Measurements from ENCODE around the gene USP32. TPM values are rescaled to one million over a fixed set of nuclear protein-coding genes. Genes with fewer than 3 reads are reported as not detected.

Gene USP32
- total RNA-seq, 2 experiments from 2014 or later = 32.3 to 33.1 TPM

DNA sequence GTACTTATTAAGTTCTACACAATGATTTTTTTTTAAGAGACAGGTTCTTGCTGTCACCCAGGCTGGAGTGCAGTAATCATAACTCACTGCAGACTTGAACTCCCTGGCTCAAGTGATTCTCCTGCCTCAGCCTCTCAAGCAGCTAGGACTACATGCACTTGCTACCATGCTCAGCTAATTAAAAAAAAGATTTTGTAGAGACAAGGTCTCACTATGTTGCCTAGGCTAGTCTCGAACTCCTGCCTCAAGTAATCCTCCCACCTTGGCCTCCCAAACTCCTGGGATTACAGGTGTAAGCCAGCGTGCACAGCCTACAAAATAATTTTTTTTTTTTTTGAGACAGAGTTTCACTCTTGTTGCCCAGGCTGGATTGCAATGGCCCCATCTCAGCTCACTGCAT lies 22.2 kb downstream of the USP32 start:
- Mint-ChIP-seq H3K4me3 (no peak overlapping the region), H3K36me3 (ENCODE audit: low read depth) (no peaks in the 10 kb centered on the region), H3K27ac (no peak overlapping the region), H3K27me3 (no peaks in the 10 kb centered on the region), H3K4me1 (peaks cover 16% of the 10 kb centered on the region), H3K9me3 (ENCODE audit: low read depth) (no peaks in the 10 kb centered on the region)
- intact Hi-C loops (cut with DNase I, micrococcal nuclease) = no loop called here
- POLR2A ChIA-PET = no interaction called here
- CTCF ChIA-PET = no interaction called here
- DNase-seq (no peak), ATAC-seq (no peak)

DNA sequence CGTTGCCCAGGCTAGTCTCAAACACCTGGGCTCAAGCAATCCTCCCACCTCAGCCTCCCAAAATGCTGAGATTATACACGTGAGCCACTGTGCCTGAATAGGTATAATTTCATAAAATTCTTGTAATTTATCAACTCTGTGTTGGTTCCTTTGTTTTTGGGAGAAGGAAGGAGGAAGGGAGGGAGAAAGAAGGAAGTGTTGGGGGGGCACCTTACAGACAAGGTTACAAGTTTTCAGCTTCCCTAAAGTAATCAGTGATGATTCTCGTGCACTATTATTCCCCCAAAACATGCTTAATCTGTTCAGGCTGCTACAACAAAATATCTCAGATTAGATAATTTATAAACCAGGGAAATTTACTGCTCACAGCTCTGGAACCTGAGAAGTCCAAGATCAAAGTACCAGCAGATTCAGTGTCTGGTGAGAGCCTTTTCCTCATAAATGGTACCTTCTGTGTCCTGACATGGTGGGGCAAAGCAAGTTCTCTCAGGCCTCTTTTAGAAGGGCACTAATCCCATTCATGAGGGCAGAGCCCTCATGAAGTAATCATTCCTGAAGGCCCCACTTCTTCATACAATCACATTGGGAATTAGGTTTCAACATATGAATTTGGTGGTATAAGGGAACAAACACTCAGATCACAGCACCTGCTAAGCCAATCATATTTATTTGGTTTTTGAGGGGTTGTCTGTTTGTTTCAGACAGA lies 28.1 kb downstream of the USP32 start:
- Mint-ChIP-seq H3K27me3 (no peaks in the 10 kb centered on the region), H3K9me3 (ENCODE audit: low read depth) (no peaks in the 10 kb centered on the region), H3K36me3 (ENCODE audit: low read depth) (no peaks in the 10 kb centered on the region), H3K27ac (no peak overlapping the region), H3K4me3 (no peak overlapping the region), H3K4me1 (peaks cover 3% of the 10 kb centered on the region)
- POLR2A ChIA-PET = no interaction called here
- no peak for ATAC-seq
- CTCF ChIA-PET = no interaction called here
- intact Hi-C loops (cut with DNase I, micrococcal nuclease) = no loop called here
- no peak for DNase-seq

DNA sequence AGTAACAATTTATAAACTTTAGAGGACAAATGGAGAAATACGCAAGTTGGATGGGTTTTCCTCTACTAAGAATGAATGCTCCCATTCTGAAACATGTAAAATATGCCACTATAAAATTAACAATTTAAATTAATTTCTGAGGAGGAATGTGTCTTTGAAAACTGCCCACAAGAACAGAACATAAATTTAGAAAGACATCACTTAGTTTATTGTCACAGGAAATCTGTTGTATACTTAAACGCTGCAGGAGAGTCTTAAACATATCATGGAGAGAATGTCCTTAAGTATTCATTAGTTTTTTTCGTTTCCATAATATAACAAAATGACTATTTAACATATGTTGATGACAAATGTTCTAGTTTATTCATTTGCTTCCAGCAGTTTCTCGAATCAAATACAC lies 29.6 kb downstream of the USP32 start:
- Mint-ChIP-seq H3K4me1 (peaks cover 10% of the 10 kb centered on the region), H3K36me3 (ENCODE audit: low read depth) (no peaks in the 10 kb centered on the region), H3K9me3 (ENCODE audit: low read depth) (no peaks in the 10 kb centered on the region), H3K4me3 (no peak overlapping the region), H3K27ac (no peak overlapping the region), H3K27me3 (no peaks in the 10 kb centered on the region)
- ChIA-PET POLR2A (no interaction called here), CTCF (no interaction called here)
- DNase-seq (no peak), ATAC-seq (no peak)
- intact Hi-C loops (cut with DNase I, micrococcal nuclease) = no loop called here

DNA sequence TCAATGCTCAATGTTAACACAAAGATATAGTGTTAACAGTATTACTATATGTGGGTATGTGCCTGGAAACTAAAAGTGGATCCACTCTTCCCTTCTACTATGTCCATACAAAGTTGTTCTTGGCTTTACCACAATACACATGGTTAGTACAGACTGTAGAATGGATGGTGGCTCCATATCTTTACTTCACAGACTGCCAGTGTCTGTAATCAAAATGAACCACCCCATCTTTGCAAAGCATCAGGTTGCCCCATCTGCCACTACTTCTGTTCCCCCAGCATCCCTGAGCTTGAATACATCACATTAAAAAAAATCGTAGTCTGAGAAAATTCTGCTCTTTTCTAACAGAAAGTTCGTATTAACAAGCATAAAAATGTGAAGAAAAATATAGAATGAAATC lies 30.0 kb downstream of the USP32 start:
- Mint-ChIP-seq H3K4me1 (peaks cover 12% of the 10 kb centered on the region), H3K4me3 (no peak overlapping the region), H3K9me3 (ENCODE audit: low read depth) (no peaks in the 10 kb centered on the region), H3K36me3 (ENCODE audit: low read depth) (peaks cover 2% of the 10 kb centered on the region), H3K27ac (no peak overlapping the region), H3K27me3 (no peaks in the 10 kb centered on the region)
- POLR2A ChIA-PET = no interaction called here
- CTCF ChIA-PET = no interaction called here
- DNase-seq (no peak), ATAC-seq (no peak)
- intact Hi-C loops (cut with DNase I, micrococcal nuclease) = no loop called here

DNA sequence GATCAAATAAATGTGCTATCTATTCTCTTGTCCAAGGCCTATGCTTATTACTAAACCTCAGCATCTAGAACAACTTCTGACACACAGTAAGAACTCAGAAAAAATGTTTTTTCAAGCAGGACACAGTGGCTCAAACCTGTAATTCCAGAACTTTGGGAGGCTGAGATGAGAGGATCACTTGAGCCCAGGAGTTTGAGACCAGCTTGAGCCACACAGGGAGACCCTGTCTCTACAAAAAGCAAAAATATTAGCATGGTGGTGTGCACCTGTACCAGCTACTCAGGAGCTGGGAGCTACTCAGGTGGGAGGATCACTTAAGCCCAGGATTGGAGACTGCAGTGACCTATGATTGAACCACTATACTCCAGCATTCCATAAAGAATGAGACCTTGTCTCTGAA lies 32.5 kb downstream of the USP32 start:
- Mint-ChIP-seq H3K27me3 (no peaks in the 10 kb centered on the region), H3K36me3 (ENCODE audit: low read depth) (peaks cover 2% of the 10 kb centered on the region), H3K4me1 (peaks cover 37% of the 10 kb centered on the region), H3K9me3 (ENCODE audit: low read depth) (no peaks in the 10 kb centered on the region), H3K27ac (no peak overlapping the region), H3K4me3 (no peak overlapping the region)
- DNase-seq (no peak), ATAC-seq (no peak)
- POLR2A ChIA-PET = interaction anchor here (0.7 kb wide), 1 partner anchor 79 kb away, joined by 3 read pairs; no protein-coding TSS in a partner anchor
- intact Hi-C loops (cut with DNase I, micrococcal nuclease) = no loop called here
- CTCF ChIA-PET = no interaction called here

DNA sequence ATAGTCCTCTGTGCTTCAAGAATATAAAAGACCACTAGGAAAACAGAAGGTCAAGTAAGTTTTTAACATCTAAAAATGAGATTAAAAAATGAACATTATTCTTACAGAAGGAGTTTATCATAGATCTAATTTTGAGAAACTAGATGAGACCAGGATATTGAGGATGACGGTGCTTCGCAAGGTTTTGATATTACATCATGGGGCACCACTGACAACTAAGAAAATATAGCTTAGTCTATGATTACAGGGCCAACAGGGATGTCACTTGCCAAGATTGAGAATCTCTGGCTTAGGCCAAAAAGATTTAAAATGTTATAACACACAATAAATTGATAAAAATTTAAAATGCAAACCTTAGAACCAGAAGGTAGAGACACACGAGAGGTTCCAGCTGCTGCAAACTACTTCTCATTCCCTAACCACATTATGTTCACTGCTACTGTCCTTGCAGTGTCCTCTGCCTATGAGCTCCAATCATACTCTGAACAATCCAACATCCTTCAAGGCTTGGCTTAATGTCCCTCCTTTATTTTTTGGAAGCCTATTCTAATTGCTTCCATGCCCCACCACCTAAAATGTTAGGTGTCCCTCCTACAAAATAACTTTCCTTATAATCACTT lies 33.2 kb downstream of the USP32 start:
- intact Hi-C loops (cut with DNase I, micrococcal nuclease) = no loop called here
- no peaks in the 10 kb centered on the region for H3K9me3 Mint-ChIP-seq (ENCODE audit: low read depth)
- DNase-seq (no peak), ATAC-seq (no peak)
- H3K4me1 Mint-ChIP-seq = peaks cover 41% of the 10 kb centered on the region
- ChIA-PET CTCF (interaction anchor here (1.3 kb wide), 1 partner anchor 33 kb away, joined by 3 read pairs; the partner anchor contains the start of gene USP32), POLR2A (interaction anchor here (0.7 kb wide), 1 partner anchor 80 kb away, joined by 3 read pairs; no protein-coding TSS in a partner anchor)
- no peaks in the 10 kb centered on the region for H3K27me3 Mint-ChIP-seq
- H3K36me3 Mint-ChIP-seq (ENCODE audit: low read depth) = peaks cover 2% of the 10 kb centered on the region
- H3K4me3 Mint-ChIP-seq = no peak overlapping the region
- H3K27ac Mint-ChIP-seq = no peak overlapping the region

DNA sequence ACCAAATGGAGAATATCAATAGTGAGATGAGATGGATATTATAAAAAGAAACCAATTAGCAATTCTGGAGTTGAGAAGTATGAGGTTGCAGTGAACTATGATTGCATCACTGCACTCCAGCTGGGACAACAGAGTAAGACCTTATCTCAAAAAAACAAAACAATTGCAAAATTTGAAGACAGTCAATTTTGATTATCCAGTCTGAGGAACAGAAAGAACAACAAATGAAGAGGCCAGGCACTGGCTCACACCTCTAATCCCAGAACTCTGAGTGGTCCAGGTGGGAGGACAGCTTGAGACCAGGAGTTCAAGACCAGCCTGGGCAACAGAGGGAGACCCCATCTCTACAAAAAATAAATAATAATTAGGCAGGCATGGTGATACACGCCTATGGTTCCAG lies 35.0 kb downstream of the USP32 start:
- H3K27me3 Mint-ChIP-seq = no peaks in the 10 kb centered on the region
- H3K9me3 Mint-ChIP-seq (ENCODE audit: low read depth) = no peaks in the 10 kb centered on the region
- H3K4me1 Mint-ChIP-seq = peaks cover 43% of the 10 kb centered on the region
- DNase-seq (peak; percentile 21), ATAC-seq (no peak)
- H3K36me3 Mint-ChIP-seq (ENCODE audit: low read depth) = peaks cover 2% of the 10 kb centered on the region
- no peak overlapping the region for H3K4me3 Mint-ChIP-seq
- H3K27ac Mint-ChIP-seq = peak overlapping the region; percentile 21
- CTCF ChIA-PET = interaction anchor here (0.6 to 0.7 kb wide), 2 partner anchors 33 to 125 kb away, joined by 3 read pairs; no protein-coding TSS in a partner anchor
- POLR2A ChIA-PET = no interaction called here
- intact Hi-C loops (cut with DNase I, micrococcal nuclease) = no loop called here

DNA sequence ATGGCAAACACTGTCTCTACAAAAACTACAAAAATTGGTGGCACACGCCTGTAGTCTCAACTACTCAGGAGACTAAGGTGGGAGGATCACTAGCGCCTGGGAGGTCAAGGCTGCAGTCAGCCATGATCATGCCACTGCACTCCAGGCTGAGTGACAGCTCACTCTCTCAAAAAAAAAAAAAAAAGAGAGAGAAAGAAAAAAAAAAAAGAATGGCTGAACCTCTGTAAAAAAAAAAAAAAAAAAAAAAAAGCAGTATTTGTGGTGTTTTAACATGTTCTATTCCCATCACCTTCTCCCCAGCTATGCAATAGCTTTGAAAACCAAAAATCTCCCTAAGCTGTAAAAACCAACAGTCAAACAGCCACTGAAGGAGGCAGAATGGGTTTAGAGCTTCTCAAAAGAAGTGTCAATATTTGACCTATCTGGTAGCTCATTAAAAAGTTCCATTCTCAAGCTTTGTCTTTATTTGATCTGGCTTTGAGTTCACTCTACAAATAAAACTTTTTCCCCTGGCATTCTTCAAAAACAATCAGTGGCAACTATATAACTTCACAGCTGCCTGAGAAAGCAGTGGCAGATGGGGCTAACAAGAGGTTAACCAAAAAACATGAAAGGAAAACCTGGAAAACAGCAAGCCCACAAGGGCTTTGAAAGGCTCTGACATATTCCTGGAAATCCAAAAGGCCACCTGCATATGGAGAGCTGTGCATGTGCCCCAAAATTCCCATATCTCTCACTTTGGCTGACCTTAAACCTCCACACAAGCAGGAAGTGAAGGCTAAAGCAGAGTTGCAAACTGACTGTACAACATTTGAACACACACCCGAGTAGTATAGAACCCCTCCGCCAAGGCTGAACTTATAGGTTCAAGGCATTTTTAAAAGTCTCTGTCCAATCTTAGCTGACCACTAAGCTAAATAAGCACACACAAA lies 36.0 kb downstream of the USP32 start:
- Mint-ChIP-seq H3K4me3 (no peak overlapping the region), H3K9me3 (ENCODE audit: low read depth) (no peaks in the 10 kb centered on the region), H3K27ac (peak overlapping the region; percentile 80), H3K36me3 (ENCODE audit: low read depth) (peaks cover 2% of the 10 kb centered on the region), H3K27me3 (no peaks in the 10 kb centered on the region), H3K4me1 (peaks cover 43% of the 10 kb centered on the region)
- DNase-seq (peak; percentile 16), ATAC-seq (peak; percentile 15)
- ChIA-PET POLR2A (interaction anchor here (0.6 kb wide), 1 partner anchor 36 kb away, joined by 4 read pairs; the partner anchor contains the start of gene USP32), CTCF (no interaction called here)
- intact Hi-C loops (cut with DNase I, micrococcal nuclease) = loop anchor here (1.0 to 2.0 kb wide), 2 partner anchors 36 to 37 kb away; partner anchors contain the start of gene USP32 (in 2 of the 2)

DNA sequence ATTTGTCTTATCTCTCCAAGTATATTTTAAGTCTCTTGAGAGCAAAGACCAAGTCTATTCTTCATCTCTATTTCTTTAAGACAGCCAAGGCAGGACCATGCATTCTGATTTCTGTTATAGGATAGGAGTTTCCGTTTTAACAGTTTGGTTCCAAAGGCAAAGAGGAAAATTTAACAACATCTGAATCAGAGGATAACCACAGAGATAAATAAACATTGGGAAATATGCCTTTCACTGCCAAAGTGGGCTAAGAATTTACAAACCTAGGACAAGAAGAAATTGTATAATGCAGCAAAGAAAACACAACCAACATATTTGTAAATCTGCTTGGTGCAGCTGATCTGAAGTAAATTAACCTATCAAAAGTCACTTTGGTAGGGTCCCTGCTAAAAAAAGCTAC lies 37.7 kb downstream of the USP32 start:
- intact Hi-C loops (cut with DNase I, micrococcal nuclease) = loop anchor here in 1 of 2 experiments (2.0 kb wide), 1 partner anchor 39 kb away; the partner anchor contains the start of gene USP32
- no peaks in the 10 kb centered on the region for H3K27me3 Mint-ChIP-seq
- POLR2A ChIA-PET = interaction anchor here (1.0 kb wide), 1 partner anchor 38 kb away, joined by 3 read pairs; the partner anchor contains the start of gene USP32
- no peaks in the 10 kb centered on the region for H3K9me3 Mint-ChIP-seq (ENCODE audit: low read depth)
- H3K4me1 Mint-ChIP-seq = peaks cover 43% of the 10 kb centered on the region
- H3K27ac Mint-ChIP-seq = peak overlapping the region; percentile 70
- DNase-seq (no peak), ATAC-seq (no peak)
- CTCF ChIA-PET = no interaction called here
- peaks cover 2% of the 10 kb centered on the region for H3K36me3 Mint-ChIP-seq (ENCODE audit: low read depth)
- no peak overlapping the region for H3K4me3 Mint-ChIP-seq

DNA sequence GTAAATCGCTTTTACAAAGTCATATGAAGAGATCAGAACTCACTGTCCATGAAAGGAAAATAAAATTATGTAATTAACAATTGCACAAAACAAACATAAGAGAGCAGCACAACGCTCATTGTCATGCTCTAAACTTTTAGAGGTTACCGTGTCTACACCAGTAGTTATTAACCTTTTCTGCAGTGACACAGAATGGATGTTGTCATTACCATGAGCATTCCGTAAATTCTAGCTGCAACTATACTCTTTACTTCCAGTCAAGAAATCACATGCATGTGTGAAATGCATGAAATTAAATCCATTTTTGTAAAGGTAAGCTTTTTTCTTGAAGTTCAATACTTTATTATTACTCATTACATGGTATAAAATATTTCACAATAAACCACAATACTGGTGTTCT lies 38.2 kb downstream of the USP32 start:
- ATAC-seq (no peak), DNase-seq (no peak)
- Mint-ChIP-seq H3K4me3 (no peak overlapping the region), H3K4me1 (peaks cover 40% of the 10 kb centered on the region), H3K27ac (no peak overlapping the region), H3K9me3 (ENCODE audit: low read depth) (no peaks in the 10 kb centered on the region), H3K27me3 (no peaks in the 10 kb centered on the region), H3K36me3 (ENCODE audit: low read depth) (peaks cover 2% of the 10 kb centered on the region)
- intact Hi-C loops (cut with DNase I, micrococcal nuclease) = loop anchor here in 1 of 2 experiments (2.0 kb wide), 1 partner anchor 39 kb away; the partner anchor contains the start of gene USP32
- ChIA-PET POLR2A (no interaction called here), CTCF (no interaction called here)

DNA sequence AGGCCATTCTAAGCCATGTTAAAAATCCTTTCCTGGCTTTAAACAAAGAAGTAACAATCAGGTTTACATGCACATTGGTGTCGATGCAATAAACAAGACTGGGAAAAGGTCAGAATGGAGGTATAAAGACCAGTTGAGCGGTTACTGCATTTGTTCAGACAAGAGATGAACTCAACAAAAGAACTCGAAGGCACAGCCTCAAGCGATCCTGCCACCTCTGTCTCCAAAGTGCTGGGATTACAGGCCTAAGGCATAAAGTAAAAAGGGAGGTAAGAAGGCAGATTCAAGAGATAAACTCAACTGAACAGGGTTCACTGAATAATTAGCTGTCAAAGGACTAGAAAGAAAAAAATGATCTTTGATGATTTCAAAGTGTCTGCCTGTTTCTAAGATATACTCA lies 39.4 kb downstream of the USP32 start:
- peaks cover 34% of the 10 kb centered on the region for H3K4me1 Mint-ChIP-seq
- peaks cover 2% of the 10 kb centered on the region for H3K36me3 Mint-ChIP-seq (ENCODE audit: low read depth)
- intact Hi-C loops (cut with DNase I, micrococcal nuclease) = no loop called here
- H3K4me3 Mint-ChIP-seq = no peak overlapping the region
- ATAC-seq = no peak
- CTCF ChIA-PET = no interaction called here
- H3K9me3 Mint-ChIP-seq (ENCODE audit: low read depth) = no peaks in the 10 kb centered on the region
- POLR2A ChIA-PET = no interaction called here
- no peak overlapping the region for H3K27ac Mint-ChIP-seq
- H3K27me3 Mint-ChIP-seq = no peaks in the 10 kb centered on the region
- DNase-seq = no peak

Measured in activated CD4-positive, alpha-beta T cell treated with anti-CD3 and anti-CD28 coated beads for 36 hours (primary cell).